Measurements from ENCODE around the gene PRDM16. TPM values are rescaled to one million over a fixed set of nuclear protein-coding genes. Genes with fewer than 3 reads are reported as not detected.

The PRDM16 gene
- polyA plus RNA-seq, 2 of the 4 experiments (the other 2 are of a cell fraction): 0.03 to 0.35 TPM

DNA sequence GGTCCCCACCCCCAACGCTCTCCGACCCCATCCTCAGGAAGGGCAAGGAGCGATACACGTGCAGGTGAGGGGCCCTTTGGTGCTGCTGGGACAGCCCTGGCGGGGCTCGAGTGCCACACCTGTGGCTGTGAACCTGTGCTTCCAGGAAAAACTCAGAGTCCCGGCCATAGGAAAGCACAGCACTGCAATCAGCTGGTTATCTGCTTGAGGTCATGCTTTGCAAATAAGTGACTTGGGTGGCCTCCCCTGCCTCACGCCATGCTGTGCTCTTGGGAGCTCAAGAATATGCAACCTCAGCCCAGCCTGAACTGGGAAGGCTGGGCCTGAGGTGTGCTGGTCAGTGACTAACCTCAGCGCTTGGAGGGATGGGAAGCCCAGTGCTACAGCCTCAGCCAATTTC, 348.9 kb downstream of the PRDM16 start:
- Histone ChIP-seq H3K9me3 (0 out of 3 replicates have a peak, but pooled peaks cover 2% of the 10 kb centered on the region), H3K4me3 (no peak overlapping the region), H3K27ac (no peak overlapping the region), H3K4me2 (no peak overlapping the region), H3K4me1 (peaks cover 3% of the 10 kb centered on the region; the same call in 1 of the 3 replicates)
- ATAC-seq: no peak; a peak in 1 of 6 replicates
- FAIRE-seq: no peak
- CTCF ChIA-PET: interaction anchor here (1.0 to 2.0 kb wide), 2 partner anchors 9 to 405 kb away, joined by 3 to 8 read pairs; no protein-coding TSS in a partner anchor
- POLR2A ChIA-PET: no interaction called here
- DNase-seq (ENCODE audit: low read depth in 1 of 2, low spot score in 1 of 2): no peak
- TF ChIP-seq MAZ (IDR thresholded peaks at IDR 0.05; ENCODE audit: borderline replicate concordance, low read depth, low read length): no peak
- TF ChIP-seq ZFP36 (IDR thresholded peaks at IDR 0.05; ENCODE audit: borderline replicate concordance, partially characterized antibody): no peak
- no peak for TF ChIP-seq BHLHE40 (IDR thresholded peaks at IDR 0.05; ENCODE audit: low read depth, low read length)
- no peak for TF ChIP-seq RCOR1 (IDR thresholded peaks at IDR 0.05; ENCODE audit: low read depth, low read length)
- TF ChIP-seq, protein P1, sequence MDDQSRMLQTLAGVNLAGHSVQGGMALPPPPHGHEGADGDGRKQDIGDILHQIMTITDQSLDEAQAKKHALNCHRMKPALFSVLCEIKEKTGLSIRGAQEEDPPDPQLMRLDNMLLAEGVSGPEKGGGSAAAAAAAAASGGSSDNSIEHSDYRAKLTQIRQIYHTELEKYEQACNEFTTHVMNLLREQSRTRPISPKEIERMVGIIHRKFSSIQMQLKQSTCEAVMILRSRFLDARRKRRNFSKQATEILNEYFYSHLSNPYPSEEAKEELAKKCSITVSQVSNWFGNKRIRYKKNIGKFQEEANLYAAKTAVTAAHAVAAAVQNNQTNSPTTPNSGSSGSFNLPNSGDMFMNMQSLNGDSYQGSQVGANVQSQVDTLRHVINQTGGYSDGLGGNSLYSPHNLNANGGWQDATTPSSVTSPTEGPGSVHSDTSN (IDR thresholded peaks at IDR 0.05): no peak
- TF ChIP-seq CHD4 (IDR thresholded peaks at IDR 0.05; ENCODE audit: borderline replicate concordance): no peak
- TF ChIP-seq SMC3 (IDR thresholded peaks at IDR 0.05): no peak
- WGBS (ENCODE audit: missing lambda C conversion rate): no CpG with 5 or more reads among the region's 9 CpGs

DNA sequence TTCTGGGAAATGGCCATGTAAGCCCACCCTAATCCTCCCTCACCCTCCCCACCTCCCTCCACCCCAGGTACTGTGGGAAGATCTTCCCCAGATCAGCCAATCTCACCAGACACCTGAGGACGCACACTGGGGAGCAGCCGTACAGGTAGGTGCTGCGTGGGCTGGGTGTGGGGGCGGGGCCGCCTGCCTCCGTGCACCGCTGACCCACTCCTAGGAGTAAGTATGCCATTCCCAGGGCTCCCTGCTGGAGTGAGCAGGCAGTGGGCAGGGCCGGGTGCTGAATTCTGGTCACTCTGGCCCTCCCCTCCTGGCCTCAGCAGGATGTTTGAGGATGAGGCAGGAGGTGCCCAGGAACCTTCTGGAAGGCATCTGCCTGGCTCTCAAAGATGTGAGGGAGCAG, 349.6 kb downstream of the PRDM16 start:
- Histone ChIP-seq H3K27ac (no peak overlapping the region), H3K4me3 (no peak overlapping the region), H3K4me1 (peaks cover 3% of the 10 kb centered on the region; the same call in 1 of the 3 replicates), H3K9me3 (0 out of 3 replicates have a peak, but pooled peaks cover 2% of the 10 kb centered on the region), H3K4me2 (no peak overlapping the region)
- ChIA-PET POLR2A (no interaction called here), CTCF (interaction anchor here (0.9 to 2.0 kb wide), 5 partner anchors 8 to 406 kb away, joined by 3 to 8 read pairs (median 4); no protein-coding TSS in a partner anchor)
- no peak for DNase-seq (ENCODE audit: low read depth in 1 of 2, low spot score in 1 of 2)
- TF ChIP-seq EHMT2 (IDR thresholded peaks at IDR 0.05; ENCODE audit: low read depth): no peak
- no peak for TF ChIP-seq ZSCAN20 (CRISPR knock-in tag; IDR thresholded peaks at IDR 0.05)
- TF ChIP-seq ESRRA (IDR thresholded peaks at IDR 0.05; ENCODE audit: borderline replicate concordance, low read length): no peak
- TF ChIP-seq HOXB5 (CRISPR knock-in tag; IDR thresholded peaks at IDR 0.05): no peak
- no peak for TF ChIP-seq NPAS2 (CRISPR knock-in tag; IDR thresholded peaks at IDR 0.05; ENCODE audit: borderline replicate concordance)
- no peak for TF ChIP-seq TP53 (CRISPR knock-in tag; IDR thresholded peaks at IDR 0.05)
- no peak for TF ChIP-seq JUN (IDR thresholded peaks at IDR 0.05)
- no peak for TF ChIP-seq CTCF (IDR thresholded peaks at IDR 0.05)
- no peak for TF ChIP-seq HDAC2 (IDR thresholded peaks at IDR 0.05)
- TF ChIP-seq HOXB13 (CRISPR knock-in tag; IDR thresholded peaks at IDR 0.05; ENCODE audit: low read depth): no peak
- TF ChIP-seq RNF2 (IDR thresholded peaks at IDR 0.05; ENCODE audit: borderline replicate concordance, low read depth): no peak
- no peak for TF ChIP-seq KDM1A (IDR thresholded peaks at IDR 0.05; ENCODE audit: low read depth)
- TF ChIP-seq SMC3 (IDR thresholded peaks at IDR 0.05): no peak
- no peak for TF ChIP-seq CBX8 (IDR thresholded peaks at IDR 0.05)
- no peak for TF ChIP-seq MAFK (IDR thresholded peaks at IDR 0.05; ENCODE audit: partially characterized antibody)
- TF ChIP-seq MAZ (IDR thresholded peaks at IDR 0.05; ENCODE audit: borderline replicate concordance, low read depth, low read length): no peak
- no peak for FAIRE-seq
- ATAC-seq: no peak
- 71% methylated on average over 1 of the region's 8 CpGs for WGBS (ENCODE audit: missing lambda C conversion rate)

Measured in A549 (cell line).